GM13976 (cell line): Measurements from ENCODE around the gene SUN5.

ENCODE experiments used
- DNase-seq: peaks from one replicate; pipeline ENCODE4 v3.0.0; 2012; ENCODE audit warnings: low spot score
- in situ Hi-C: fragments of 300-500 bp; cut with MboI; formaldehyde crosslinking; loops from one replicate; pipeline ENCODE4 v1.12.0; 2022; ENCODE audit warnings: low sequenced_read_pairs, mixed read lengths, inconsistent platforms; ENCODE audit not compliant: unreplicated experiment
- TF ChIP-seq, protein P1 (sequence below): IDR thresholded peaks from 2 replicates; pipeline ENCODE4 v1.5.1; 2012; ENCODE audit warnings: borderline replicate concordance, mild to moderate bottlenecking; ENCODE audit not compliant: insufficient read depth; ENCODE audit errors: extremely low read depth, missing control alignments, control extremely low read depth

The SUN5 gene

DNA sequence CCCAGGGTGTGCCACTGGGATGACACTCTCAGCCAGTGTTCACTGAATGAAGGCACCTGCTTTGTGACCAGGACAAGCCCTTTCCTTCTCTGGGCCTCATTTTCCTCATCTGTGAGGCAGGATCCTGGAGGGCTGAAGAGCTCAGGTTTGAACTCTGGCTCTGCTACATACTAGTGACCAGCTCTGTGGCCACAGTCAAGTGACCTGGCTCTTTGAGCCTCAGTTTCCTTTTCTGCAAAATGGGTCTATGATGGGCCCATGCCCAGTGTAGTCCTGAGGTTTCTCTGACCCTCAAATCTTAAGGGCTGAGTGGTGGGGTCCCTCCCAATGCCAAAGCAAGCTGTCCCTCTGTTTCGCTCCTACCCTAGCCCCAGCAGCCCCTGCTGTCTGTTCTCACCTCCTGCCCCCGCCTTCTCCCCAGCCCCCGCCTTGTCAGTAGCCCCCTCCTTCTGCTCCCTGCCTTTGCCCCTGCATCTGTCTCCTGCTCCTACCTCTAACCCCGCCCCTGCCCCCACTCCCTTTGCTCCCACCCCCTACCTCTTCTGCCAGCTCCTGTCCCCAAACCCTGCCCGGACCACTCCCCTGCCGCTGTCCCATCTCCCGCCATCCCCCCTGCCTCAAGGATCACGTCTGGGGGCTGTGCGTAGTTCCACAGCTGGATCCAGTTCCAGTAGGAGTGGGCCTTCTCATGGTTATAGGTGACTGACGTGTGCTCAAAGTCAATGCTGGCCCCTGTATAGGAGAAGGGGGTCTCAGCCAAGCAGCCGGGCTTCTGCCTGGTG is 17.0 kb downstream of the SUN5 start:
- no peak for DNase-seq
- TF ChIP-seq, protein P1, sequence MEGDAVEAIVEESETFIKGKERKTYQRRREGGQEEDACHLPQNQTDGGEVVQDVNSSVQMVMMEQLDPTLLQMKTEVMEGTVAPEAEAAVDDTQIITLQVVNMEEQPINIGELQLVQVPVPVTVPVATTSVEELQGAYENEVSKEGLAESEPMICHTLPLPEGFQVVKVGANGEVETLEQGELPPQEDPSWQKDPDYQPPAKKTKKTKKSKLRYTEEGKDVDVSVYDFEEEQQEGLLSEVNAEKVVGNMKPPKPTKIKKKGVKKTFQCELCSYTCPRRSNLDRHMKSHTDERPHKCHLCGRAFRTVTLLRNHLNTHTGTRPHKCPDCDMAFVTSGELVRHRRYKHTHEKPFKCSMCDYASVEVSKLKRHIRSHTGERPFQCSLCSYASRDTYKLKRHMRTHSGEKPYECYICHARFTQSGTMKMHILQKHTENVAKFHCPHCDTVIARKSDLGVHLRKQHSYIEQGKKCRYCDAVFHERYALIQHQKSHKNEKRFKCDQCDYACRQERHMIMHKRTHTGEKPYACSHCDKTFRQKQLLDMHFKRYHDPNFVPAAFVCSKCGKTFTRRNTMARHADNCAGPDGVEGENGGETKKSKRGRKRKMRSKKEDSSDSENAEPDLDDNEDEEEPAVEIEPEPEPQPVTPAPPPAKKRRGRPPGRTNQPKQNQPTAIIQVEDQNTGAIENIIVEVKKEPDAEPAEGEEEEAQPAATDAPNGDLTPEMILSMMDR = no peak
- in situ Hi-C loops = no loop called here

GRCh38 chr20:32986331-32986966 is 17.8 kb downstream of the SUN5 start:
- TF ChIP-seq, protein P1 = no peak
- no peak for DNase-seq
- in situ Hi-C loops = no loop called here

DNA sequence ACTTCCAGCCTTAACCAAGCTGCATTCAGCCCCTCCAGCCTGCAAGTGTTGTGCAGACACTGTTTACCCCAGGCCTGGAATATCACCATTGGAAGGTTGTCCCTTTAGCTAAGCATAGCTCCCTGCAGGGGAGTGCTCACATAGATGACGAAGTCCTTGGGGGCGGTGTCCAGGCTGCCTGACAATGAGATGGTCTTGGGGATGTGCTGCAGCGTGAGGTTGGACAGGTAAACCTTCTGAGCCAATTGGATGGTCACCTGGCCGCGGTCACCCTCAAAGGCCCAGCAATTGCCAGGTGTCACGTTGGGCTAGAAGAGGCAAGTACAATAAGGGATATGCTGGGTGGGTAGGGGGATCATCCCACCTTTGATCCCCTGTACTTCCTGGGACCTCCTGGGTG is 18.6 kb downstream of the SUN5 start:
- DNase-seq = no peak
- in situ Hi-C loops = no loop called here
- TF ChIP-seq, protein P1 = no peak

DNA sequence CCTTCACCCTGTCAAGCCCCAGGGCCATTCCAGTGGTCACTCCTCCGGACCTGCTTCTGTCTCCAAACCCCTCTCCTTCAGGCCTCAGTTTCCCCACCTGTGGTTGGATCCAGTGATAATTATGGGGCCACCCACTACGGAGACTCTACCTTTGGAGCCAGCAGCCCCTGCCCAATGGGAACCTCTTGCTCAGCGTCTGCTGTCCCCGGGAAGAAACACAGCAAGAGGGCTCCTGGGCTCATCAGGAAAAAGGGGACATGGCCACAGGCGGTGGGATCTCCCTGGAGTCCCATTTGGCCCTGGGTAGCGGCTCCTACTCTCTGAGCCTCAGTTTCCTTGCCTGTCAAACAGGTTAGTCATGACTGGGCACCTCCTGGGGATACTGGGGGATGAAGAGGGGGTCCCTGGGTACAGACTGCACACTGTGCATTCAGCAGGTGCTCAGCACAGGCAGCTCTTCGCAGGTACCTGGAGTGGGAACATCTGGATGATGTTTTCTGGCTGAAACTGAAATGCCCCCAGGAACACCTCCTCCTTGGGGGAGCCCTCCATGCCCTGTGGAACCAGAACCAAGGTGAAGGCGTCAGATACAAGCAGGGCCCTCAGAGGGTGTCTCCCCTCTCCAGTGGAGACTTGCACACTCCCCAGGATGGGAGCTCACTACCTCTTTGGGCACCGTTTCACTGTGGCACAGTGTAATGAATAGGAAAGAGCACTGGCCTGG is 19.4 kb downstream of the SUN5 start:
- no peak for DNase-seq
- in situ Hi-C loops = no loop called here
- TF ChIP-seq, protein P1 = no peak

DNA sequence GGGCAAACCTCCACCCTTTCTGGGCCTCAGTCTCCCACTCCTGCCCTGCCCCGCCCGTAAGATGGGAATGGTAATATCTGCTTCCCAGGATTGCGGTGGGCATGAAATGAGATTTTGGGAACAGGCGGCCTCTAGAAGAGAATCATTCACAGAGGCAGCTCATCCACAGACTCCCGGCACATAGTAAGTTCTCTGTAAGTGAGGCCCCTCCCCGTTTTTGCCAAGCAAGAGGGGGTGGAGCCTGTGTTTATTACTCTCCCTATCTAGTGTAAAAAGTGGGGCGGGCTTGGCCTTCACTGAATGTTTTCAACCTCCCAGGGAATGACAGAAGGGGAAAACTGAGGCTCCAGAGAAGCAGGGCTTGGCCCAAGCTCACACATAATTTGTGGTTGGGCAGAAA is 20.0 kb downstream of the SUN5 start:
- in situ Hi-C loops = no loop called here
- TF ChIP-seq, protein P1 = no peak
- no peak for DNase-seq

DNA sequence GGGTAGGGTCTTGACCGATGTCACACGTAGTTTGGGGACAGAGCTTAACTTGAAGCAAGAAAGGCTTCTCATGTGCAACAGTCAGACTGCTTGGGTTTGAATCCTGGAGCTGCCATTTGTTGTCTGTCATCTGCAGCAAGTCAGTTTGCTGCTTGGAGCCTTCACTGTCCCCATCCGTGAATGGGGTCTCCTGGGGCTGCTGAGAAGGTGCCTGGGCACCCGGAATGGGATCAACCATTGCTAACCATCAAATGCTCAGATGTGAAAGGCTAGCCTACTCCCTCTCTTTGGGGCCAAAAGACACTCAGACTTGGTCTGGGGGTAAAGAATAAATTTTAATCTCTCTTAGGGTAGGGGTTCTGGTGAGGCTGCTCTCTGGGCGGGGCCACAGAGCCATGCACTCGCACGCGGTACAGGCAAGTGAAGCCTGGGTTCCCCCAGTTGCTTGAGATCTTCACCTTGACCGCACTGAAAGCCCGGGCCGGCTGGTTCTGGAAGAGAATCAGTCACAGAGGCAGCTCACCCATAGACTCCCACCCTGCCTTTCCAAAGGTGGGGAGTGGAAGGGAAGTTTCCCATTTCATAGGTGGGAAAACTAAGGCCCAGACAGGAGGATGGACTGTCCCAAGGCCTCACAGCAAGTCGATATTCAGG is 20.6 kb downstream of the SUN5 start:
- in situ Hi-C loops = no loop called here
- TF ChIP-seq, protein P1 = no peak
- no peak for DNase-seq
